Hepatocyte (in vitro differentiated cells): ENCODE results near the gene PGM2. TPM values are rescaled to one million over a fixed set of nuclear protein-coding genes. Genes with fewer than 3 reads are reported as not detected.

Source experiments
- DNase-seq: peaks from one replicate; pipeline ENCODE4 v3.0.0-alpha.2; 2016; ENCODE audit warnings: low spot score
- H2AFZ ChIP-seq: fragments of 200-600 bp; sonication (generic); 2 replicates; pipeline ENCODE4 v1.6.0; 2016; ENCODE audit warnings: antibody characterized with exemption, mild to moderate bottlenecking
- H3K27ac ChIP-seq: fragments of 200-600 bp; sonication (generic); 2 replicates; pipeline ENCODE4 v1.5.1; 2016; ENCODE audit warnings: mild to moderate bottlenecking
- H3K27me3 ChIP-seq: fragments of 200-600 bp; sonication (generic); 2 replicates; pipeline ENCODE4 v1.6.1; 2016
- H3K36me3 ChIP-seq: fragments of 200-600 bp; sonication (generic); replicated peaks from 2 replicates; pipeline ENCODE4 v1.5.1; 2016; ENCODE audit warnings: low read depth; ENCODE audit not compliant: insufficient read depth
- H3K4me1 ChIP-seq: fragments of 200-600 bp; sonication (generic); 2 replicates; pipeline ENCODE4 v1.5.1; 2016; ENCODE audit warnings: mild to moderate bottlenecking, moderate library complexity; ENCODE audit not compliant: insufficient read depth
- H3K4me2 ChIP-seq: fragments of 200-600 bp; sonication (generic); 2 replicates; pipeline ENCODE4 v1.6.0; 2016
- H3K4me3 ChIP-seq: fragments of 200-600 bp; sonication (generic); 2 replicates; pipeline ENCODE4 v1.5.1; 2016; ENCODE audit warnings: mild to moderate bottlenecking
- H3K79me2 ChIP-seq: fragments of 200-600 bp; sonication (generic); 2 replicates; pipeline ENCODE4 v1.6.0; 2017; ENCODE audit warnings: mild to moderate bottlenecking
- H3K9me2 ChIP-seq: fragments of 200-600 bp; sonication (generic); replicated peaks from 2 replicates; pipeline ENCODE4 v1.6.0; 2017; ENCODE audit warnings: mild to moderate bottlenecking; ENCODE audit not compliant: insufficient read depth
- H3K9me3 ChIP-seq: fragments of 200-600 bp; sonication (generic); 2 replicates; pipeline ENCODE4 v1.5.1; 2016; ENCODE audit warnings: low read depth, mild to moderate bottlenecking
- H4K20me1 ChIP-seq: fragments of 200-600 bp; sonication (generic); 2 replicates; pipeline ENCODE4 v1.6.0; 2016; ENCODE audit warnings: mild to moderate bottlenecking; ENCODE audit not compliant: insufficient read depth, poor library complexity, severe bottlenecking
- EZH2 ChIP-seq: fragments of 200-600 bp; sonication (generic); IDR thresholded peaks from 2 replicates; pipeline ENCODE4 v1.6.1; 2016; ENCODE audit warnings: antibody characterized with exemption, mild to moderate bottlenecking, borderline replicate concordance
- EZH2phosphoT487 ChIP-seq: fragments of 200-600 bp; sonication (generic); IDR thresholded peaks from one replicate; pipeline ENCODE4 v1.6.1; 2018; ENCODE audit warnings: antibody characterized with exemption, mild to moderate bottlenecking, low read depth, moderate library complexity; ENCODE audit not compliant: unreplicated experiment, severe bottlenecking
- WGBS: methylation state at CpG from one replicate; pipeline ENCODE4 v1.1.6; 2016; ENCODE audit warnings: low lambda C conversion rate; ENCODE audit errors: missing lambda C conversion rate; 5-methylcytosine and 5-hydroxymethylcytosine counted together
- polyA plus RNA-seq: library from polyadenylated mRNA; unstranded; fragments of >200 nt; fragmentation: Nextera tagmentation; extraction: Ambion mirVana; gene quantifications from 2 replicates; pipeline ENCODE4 v1.2.1, GENCODE V29; 2016
- total RNA-seq: library from RNA; depleted of rRNA; stranded (reverse); fragments of >200 nt; gene quantifications from 2 replicates; pipeline ENCODE4 v1.2.3, GENCODE V29; 2014
- TF ChIP-seq, protein P1 (sequence below): fragments of 200-600 bp; sonication (generic); IDR thresholded peaks from 2 replicates; pipeline ENCODE4 v1.5.1; 2016; ENCODE audit warnings: antibody characterized with exemption, mild to moderate bottlenecking; ENCODE audit not compliant: poor library complexity

The PGM2 gene
- total and polyA plus RNA-seq, 2 experiments from 2014 or later = 11.2 to 28.2 TPM

DNA sequence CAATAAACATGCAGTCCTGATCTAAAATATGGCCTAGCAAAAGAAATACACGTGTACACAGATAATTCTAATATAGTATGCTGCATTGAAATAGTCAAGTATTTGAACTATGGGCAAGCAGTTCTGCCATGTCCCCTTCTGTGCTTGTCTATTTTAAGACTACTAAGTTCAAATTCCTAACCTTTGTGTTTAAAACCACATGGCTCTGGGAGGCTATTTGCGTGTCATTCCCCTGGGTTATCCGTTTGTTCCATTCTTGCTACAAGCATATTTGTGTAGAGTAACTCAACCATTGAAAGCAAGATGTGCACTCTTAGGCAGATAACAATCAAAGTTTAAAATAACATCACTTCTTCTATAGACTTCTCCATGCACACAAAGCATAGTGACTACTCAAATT lies 39.0 kb downstream of the PGM2 start:
- no peak overlapping the region for H3K27ac ChIP-seq
- H3K79me2 ChIP-seq = no peaks in the 10 kb centered on the region
- TF ChIP-seq EZH2phosphoT487 (no peak), EZH2 (no peak)
- TF ChIP-seq, protein P1, sequence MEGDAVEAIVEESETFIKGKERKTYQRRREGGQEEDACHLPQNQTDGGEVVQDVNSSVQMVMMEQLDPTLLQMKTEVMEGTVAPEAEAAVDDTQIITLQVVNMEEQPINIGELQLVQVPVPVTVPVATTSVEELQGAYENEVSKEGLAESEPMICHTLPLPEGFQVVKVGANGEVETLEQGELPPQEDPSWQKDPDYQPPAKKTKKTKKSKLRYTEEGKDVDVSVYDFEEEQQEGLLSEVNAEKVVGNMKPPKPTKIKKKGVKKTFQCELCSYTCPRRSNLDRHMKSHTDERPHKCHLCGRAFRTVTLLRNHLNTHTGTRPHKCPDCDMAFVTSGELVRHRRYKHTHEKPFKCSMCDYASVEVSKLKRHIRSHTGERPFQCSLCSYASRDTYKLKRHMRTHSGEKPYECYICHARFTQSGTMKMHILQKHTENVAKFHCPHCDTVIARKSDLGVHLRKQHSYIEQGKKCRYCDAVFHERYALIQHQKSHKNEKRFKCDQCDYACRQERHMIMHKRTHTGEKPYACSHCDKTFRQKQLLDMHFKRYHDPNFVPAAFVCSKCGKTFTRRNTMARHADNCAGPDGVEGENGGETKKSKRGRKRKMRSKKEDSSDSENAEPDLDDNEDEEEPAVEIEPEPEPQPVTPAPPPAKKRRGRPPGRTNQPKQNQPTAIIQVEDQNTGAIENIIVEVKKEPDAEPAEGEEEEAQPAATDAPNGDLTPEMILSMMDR = no peak
- WGBS = 93% methylated on average over 3 of the region's 3 CpGs
- DNase-seq = no peak
- no peak overlapping the region for H3K4me2 ChIP-seq
- H2AFZ ChIP-seq = no peak overlapping the region
- no peak overlapping the region for H3K4me3 ChIP-seq
- no peaks in the 10 kb centered on the region for H4K20me1 ChIP-seq
- no peaks in the 10 kb centered on the region for H3K9me3 ChIP-seq
- H3K9me2 ChIP-seq = no peaks in the 10 kb centered on the region
- H3K27me3 ChIP-seq = no peaks in the 10 kb centered on the region
- no peaks in the 10 kb centered on the region for H3K4me1 ChIP-seq
- H3K36me3 ChIP-seq = no peaks in the 10 kb centered on the region

DNA sequence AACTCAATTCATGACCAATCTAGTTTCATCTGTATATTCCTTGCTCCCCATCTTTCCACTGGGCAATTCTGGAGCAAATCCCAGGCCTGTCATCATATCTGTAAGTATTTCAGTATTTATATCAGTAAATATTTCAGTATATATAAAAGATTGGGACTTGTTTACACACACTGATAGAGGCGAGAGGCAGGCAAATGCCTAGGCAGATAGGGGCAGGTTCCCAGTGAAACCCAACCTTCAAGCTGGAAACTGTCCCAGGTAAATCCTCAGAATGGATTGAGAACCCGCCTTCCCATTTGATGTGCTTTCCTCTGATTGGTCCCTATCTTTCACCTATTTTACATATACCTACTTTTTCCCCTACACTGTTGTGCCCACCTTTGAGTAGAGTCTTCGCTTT lies 40.6 kb downstream of the PGM2 start:
- no peak for TF ChIP-seq EZH2
- TF ChIP-seq, protein P1 = no peak
- TF ChIP-seq EZH2phosphoT487 = no peak
- no peak overlapping the region for H3K27ac ChIP-seq
- 97% methylated on average over 3 of the region's 3 CpGs for WGBS

DNA sequence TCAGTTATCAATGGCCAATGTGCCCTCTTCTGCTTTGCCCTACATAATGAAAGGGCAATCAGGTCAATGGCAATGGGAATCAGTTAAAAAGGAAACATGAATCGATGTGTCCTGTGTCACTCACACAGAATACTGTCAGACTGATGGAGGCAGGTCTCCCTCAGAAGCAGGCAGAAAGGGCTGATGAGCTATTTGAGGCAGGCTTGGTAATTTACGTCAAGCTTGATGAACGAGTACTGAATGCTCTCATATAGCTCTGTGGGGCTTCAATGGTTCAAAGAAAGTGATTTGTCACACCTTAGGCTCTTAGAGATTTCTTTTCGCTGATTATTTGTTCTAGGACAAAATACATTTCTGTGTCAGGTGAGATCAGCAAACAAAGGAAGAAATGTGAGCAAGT lies 41.8 kb downstream of the PGM2 start:
- H3K27ac ChIP-seq = no peak overlapping the region
- H4K20me1 ChIP-seq = no peaks in the 10 kb centered on the region
- no peaks in the 10 kb centered on the region for H3K4me1 ChIP-seq
- no peaks in the 10 kb centered on the region for H3K79me2 ChIP-seq
- H3K36me3 ChIP-seq = no peaks in the 10 kb centered on the region
- no peak for DNase-seq
- no peaks in the 10 kb centered on the region for H3K27me3 ChIP-seq
- TF ChIP-seq, protein P1 = no peak
- TF ChIP-seq EZH2phosphoT487 = no peak
- TF ChIP-seq EZH2 = no peak
- H3K4me3 ChIP-seq = no peak overlapping the region
- H3K4me2 ChIP-seq = no peak overlapping the region
- H3K9me2 ChIP-seq = no peaks in the 10 kb centered on the region
- 76% methylated on average over 4 of the region's 4 CpGs for WGBS
- no peaks in the 10 kb centered on the region for H3K9me3 ChIP-seq
- H2AFZ ChIP-seq = no peak overlapping the region

More for the DNA sequence above, 40.6 kb downstream of the PGM2 start:
- Histone ChIP-seq H3K9me3 (no peaks in the 10 kb centered on the region), H2AFZ (no peak overlapping the region), H3K27me3 (no peaks in the 10 kb centered on the region), H3K36me3 (no peaks in the 10 kb centered on the region), H4K20me1 (no peaks in the 10 kb centered on the region), H3K79me2 (no peaks in the 10 kb centered on the region), H3K4me1 (no peaks in the 10 kb centered on the region), H3K4me2 (no peak overlapping the region), H3K4me3 (no peak overlapping the region), H3K9me2 (no peaks in the 10 kb centered on the region)
- no peak for DNase-seq

DNA sequence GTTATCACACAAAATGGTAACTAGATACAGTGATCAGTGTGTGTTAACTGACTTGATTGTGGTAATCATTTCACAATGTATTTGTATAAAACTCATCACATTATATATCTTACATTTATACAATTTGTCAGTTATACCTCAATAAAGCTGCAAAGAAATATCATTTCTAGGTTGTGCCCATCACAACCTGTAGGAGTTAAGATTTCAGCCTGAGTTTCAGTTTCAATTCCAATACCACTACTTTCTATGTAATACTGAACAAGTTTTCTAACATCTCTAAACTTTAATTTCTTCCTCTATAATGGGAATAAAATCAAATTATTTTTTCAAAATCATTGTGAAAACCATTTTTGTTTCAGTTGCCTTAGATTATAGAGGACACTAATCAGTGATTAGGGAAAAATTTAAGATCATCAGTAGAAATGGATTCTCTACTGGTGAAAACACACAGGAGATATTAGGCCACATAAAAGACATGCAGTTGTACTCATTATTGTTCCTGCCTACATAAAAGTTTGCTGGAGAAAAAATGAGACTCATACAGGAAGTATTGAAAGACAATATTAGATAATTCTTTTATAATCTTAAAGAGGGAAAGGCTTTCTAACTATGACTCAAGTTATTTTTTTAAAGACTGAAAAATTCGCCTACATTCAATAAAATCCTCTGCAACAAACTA lies 46.0 kb downstream of the PGM2 start:
- H3K9me3 ChIP-seq = no peaks in the 10 kb centered on the region
- no peak for DNase-seq
- H3K36me3 ChIP-seq = no peaks in the 10 kb centered on the region
- H3K4me1 ChIP-seq = no peaks in the 10 kb centered on the region
- H3K4me3 ChIP-seq = no peak overlapping the region
- no peaks in the 10 kb centered on the region for H3K79me2 ChIP-seq
- no peak overlapping the region for H2AFZ ChIP-seq
- 88% methylated on average over 1 of the region's 1 CpG for WGBS
- H3K27ac ChIP-seq = no peak overlapping the region
- H3K27me3 ChIP-seq = no peaks in the 10 kb centered on the region
- no peaks in the 10 kb centered on the region for H3K9me2 ChIP-seq
- no peak overlapping the region for H3K4me2 ChIP-seq
- no peaks in the 10 kb centered on the region for H4K20me1 ChIP-seq
- TF ChIP-seq EZH2phosphoT487 = no peak
- TF ChIP-seq, protein P1 = no peak
